Activated CD8-positive, alpha-beta T cell treated with anti-CD3 and anti-CD28 coated beads for 36 hours (primary cell): Measurements from ENCODE around the gene GIT2. TPM values are rescaled to one million over a fixed set of nuclear protein-coding genes. Genes with fewer than 3 reads are reported as not detected.
"Not testable (repeated sequence)": the region's sequence is repeated elsewhere in the genome, so short reads cannot be mapped to it uniquely, and the experiment has no call there.

Experiments
- ATAC-seq: fragments of 200-7000 bp; cut with Tn5 transposase; one replicate; pipeline ENCODE4 v1.10.0; 2021; ENCODE audit warnings: mild to moderate bottlenecking, moderate library complexity
- CTCF ChIA-PET: fragments of 350-600 bp; sonication (Branson Sonifier 250); formaldehyde crosslinking; loops from one replicate; lab custom pipeline; 2021; ENCODE audit warnings: antibody characterized with exemption; lab: Charles Lee
- POLR2A ChIA-PET: fragments of 350-600 bp; sonication (Branson Sonifier 250); formaldehyde crosslinking; loops from one replicate; lab custom pipeline; 2021; ENCODE audit warnings: antibody characterized with exemption; lab: Charles Lee
- DNase-seq: peaks from one replicate; pipeline ENCODE4 v3.0.0-alpha.2; 2020
- H3K27ac Mint-ChIP-seq: one replicate; pipeline ENCODE4 v1.8.0; 2021; ENCODE audit warnings: mild to moderate bottlenecking, mixed read lengths
- H3K27me3 Mint-ChIP-seq: one replicate; pipeline ENCODE4 v1.8.0; 2021; ENCODE audit warnings: mixed read lengths
- H3K36me3 Mint-ChIP-seq: one replicate; pipeline ENCODE4 v1.8.0; 2021; ENCODE audit warnings: low read depth, mixed read lengths
- H3K4me1 Mint-ChIP-seq: one replicate; pipeline ENCODE4 v1.8.0; 2021; ENCODE audit warnings: low read depth, mixed read lengths
- H3K4me3 Mint-ChIP-seq: one replicate; pipeline ENCODE4 v1.8.0; 2021; ENCODE audit warnings: mild to moderate bottlenecking, moderate library complexity, mixed read lengths
- H3K9me3 Mint-ChIP-seq: one replicate; pipeline ENCODE4 v1.8.0; 2021; ENCODE audit warnings: mixed read lengths
- CTCF ChIP-seq: fragments of 200-600 bp; IDR thresholded peaks from one replicate; pipeline ENCODE4 v1.8.0; 2022; ENCODE audit warnings: antibody characterized with exemption, mild to moderate bottlenecking
- intact Hi-C: fragments of 100-400 bp; cut with micrococcal nuclease; formaldehyde crosslinking; loops from one replicate; pipeline ENCODE4 v1.10.0; 2022
- total RNA-seq, 2 experiments: library from RNA; stranded (reverse); gene quantifications; one replicate each; pipeline ENCODE4 v1.2.3, GENCODE V29; 2021

Gene GIT2
- total RNA-seq, 2 experiments from 2014 or later, result 49.2 to 49.6 TPM

- CTCF ChIA-PET, result interaction anchor here (1.0 to 5.1 kb wide), 3 partner anchors 30 to 167 kb away, joined by 4 to 34 read pairs (median 5); partner anchors contain the start of gene TCHP
- Mint-ChIP-seq H3K4me1 (no peaks in the 10 kb centered on the region), H3K27ac (no peak overlapping the region), H3K36me3 (peaks cover 24% of the 10 kb centered on the region), H3K9me3 (no peaks in the 10 kb centered on the region), H3K27me3 (no peaks in the 10 kb centered on the region), H3K4me3 (no peak overlapping the region)
- intact Hi-C loops, result no loop called here
- TF ChIP-seq CTCF, result no peak
- ATAC-seq, result no peak
- no peak for DNase-seq
- POLR2A ChIA-PET, result interaction anchor here (1.7 kb wide), 1 partner anchor 16 kb away, joined by 5 read pairs; no protein-coding TSS in a partner anchor
These were observed 66.0 kb downstream of the GIT2 start for GRCh38 chr12:109930028-109930800.

- H3K4me3 Mint-ChIP-seq, H3K9me3 Mint-ChIP-seq, intact Hi-C loops, H3K27ac Mint-ChIP-seq, DNase-seq, ATAC-seq, H3K4me1 Mint-ChIP-seq, H3K27me3 Mint-ChIP-seq: not testable (repeated sequence)
- ChIA-PET CTCF (interaction anchor here (1.0 to 5.1 kb wide), 3 partner anchors 29 to 168 kb away, joined by 4 to 34 read pairs (median 5); partner anchors contain the start of gene TCHP), POLR2A (interaction anchor here (1.2 kb wide), 1 partner anchor 35 kb away, joined by 6 read pairs; no protein-coding TSS in a partner anchor)
- peaks cover 22% of the 10 kb centered on the region for H3K36me3 Mint-ChIP-seq
These were observed 66.8 kb downstream of the GIT2 start for GRCh38 chr12:109929326-109929725.

- no peak for TF ChIP-seq CTCF
- no peak for ATAC-seq
- CTCF ChIA-PET, result interaction anchor here (0.6 to 5.1 kb wide), 9 partner anchors 13 to 86 kb away, joined by 3 to 34 read pairs (median 5); no protein-coding TSS in a partner anchor
- Mint-ChIP-seq H3K9me3 (no peaks in the 10 kb centered on the region), H3K27ac (no peak overlapping the region), H3K36me3 (peaks cover 16% of the 10 kb centered on the region), H3K4me3 (no peak overlapping the region), H3K27me3 (no peaks in the 10 kb centered on the region), H3K4me1 (no peaks in the 10 kb centered on the region)
- DNase-seq, result no peak
- POLR2A ChIA-PET, result interaction anchor here (1.2 kb wide), 1 partner anchor 36 kb away, joined by 6 read pairs; no protein-coding TSS in a partner anchor
- intact Hi-C loops, result no loop called here
These were observed 68.0 kb downstream of the GIT2 start for GRCh38 chr12:109928058-109928656.

- intact Hi-C loops, result loop anchor here (1.0 kb wide), 1 partner anchor 74 kb away; no protein-coding TSS in a partner anchor
- Mint-ChIP-seq H3K9me3 (no peaks in the 10 kb centered on the region), H3K4me1 (no peaks in the 10 kb centered on the region), H3K4me3 (no peak overlapping the region), H3K27ac (peak overlapping the region; percentile 31), H3K27me3 (no peaks in the 10 kb centered on the region), H3K36me3 (peaks cover 14% of the 10 kb centered on the region)
- ATAC-seq (peak; percentile 58), DNase-seq (peak; percentile 51)
- ChIA-PET CTCF (interaction anchor here (0.8 to 5.1 kb wide), 8 partner anchors 13 to 84 kb away, joined by 3 to 34 read pairs (median 5); no protein-coding TSS in a partner anchor), POLR2A (no interaction called here)
- TF ChIP-seq CTCF, result peak; percentile 67
These were observed 68.5 kb downstream of the GIT2 start for GRCh38 chr12:109927622-109928021.

GRCh38 chr12:109926488-109927210 lies 69.5 kb downstream of the GIT2 start:
- Mint-ChIP-seq H3K4me3 (no peak overlapping the region), H3K9me3 (no peaks in the 10 kb centered on the region), H3K27ac (no peak overlapping the region), H3K27me3 (no peaks in the 10 kb centered on the region), H3K36me3 (peaks cover 7% of the 10 kb centered on the region), H3K4me1 (no peaks in the 10 kb centered on the region)
- DNase-seq (no peak), ATAC-seq (no peak)
- intact Hi-C loops, result loop anchor here (1.0 kb wide), 1 partner anchor 73 kb away; no protein-coding TSS in a partner anchor
- POLR2A ChIA-PET, result interaction anchor here (0.6 to 1.3 kb wide), 4 partner anchors 11 to 26 kb away, joined by 3 read pairs; partner anchors contain the start of gene TCHP
- no peak for TF ChIP-seq CTCF
- CTCF ChIA-PET, result interaction anchor here (1.3 to 5.1 kb wide), 3 partner anchors 12 to 73 kb away, joined by 5 to 34 read pairs (median 5); no protein-coding TSS in a partner anchor
